ENCODE data around the gene DIP2C. TPM values are rescaled to one million over a fixed set of nuclear protein-coding genes. Genes with fewer than 3 reads are reported as not detected.

DIP2C gene
- total and polyA plus RNA-seq, 3 experiments from 2014 or later = 0.44 to 1.1 (median 0.55) TPM

DNA sequence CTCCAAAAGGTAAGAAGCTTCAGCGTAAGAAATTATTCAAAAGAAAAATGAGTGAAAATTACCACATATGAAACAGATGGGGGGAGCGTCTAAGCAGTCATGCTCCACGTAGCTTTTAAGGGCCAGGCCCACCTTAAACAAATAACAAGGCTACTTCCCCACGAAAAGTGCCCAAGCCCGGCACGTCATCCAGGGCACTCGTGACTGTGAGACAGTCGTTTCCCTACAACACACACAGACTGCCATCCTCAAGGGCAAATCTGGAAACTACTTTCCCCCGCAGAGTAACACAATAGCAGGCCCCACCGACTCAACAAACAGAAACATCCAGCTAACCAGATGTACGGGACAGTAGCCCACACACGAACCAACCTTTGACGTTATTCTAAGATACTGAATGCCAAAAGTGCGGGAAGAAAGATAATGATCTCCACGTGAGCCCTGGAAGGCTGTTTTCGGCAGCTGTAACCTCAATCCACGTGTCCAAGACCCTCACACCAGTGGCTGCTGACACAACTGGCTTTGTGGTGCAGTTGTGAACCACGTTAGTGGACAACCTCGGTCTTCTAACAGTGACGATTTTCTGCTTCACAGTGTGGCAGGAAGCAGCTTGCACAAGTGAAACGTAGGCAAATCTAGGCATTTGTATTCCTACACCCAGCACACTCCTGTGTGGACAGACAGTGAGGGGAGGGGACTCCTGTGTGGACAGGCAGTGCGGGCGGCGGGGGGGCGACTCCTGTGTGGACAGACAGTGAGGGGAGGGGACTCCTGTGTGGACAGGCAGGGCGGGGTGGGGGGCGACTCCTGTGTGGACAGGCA lies 302.5 kb downstream of the DIP2C start:
- H3K4me3 ChIP-seq (ENCODE audit: low read length) = no peak overlapping the region
- H3K4me1 Mint-ChIP-seq = peaks cover 5 to 13% (median 6%) of the 10 kb centered on the region in 3 donors
- H3K27ac Mint-ChIP-seq = peak overlapping the region in 1 of 8 donors; percentile 60
- peaks cover 0 to 8% of the 10 kb centered on the region in 2 donors for H3K27me3 Mint-ChIP-seq
- no peak for DNase-seq
- no peaks in the 10 kb centered on the region for H3K9me3 ChIP-seq (ENCODE audit: low read length)
- no peaks in the 10 kb centered on the region for H3K9me3 Mint-ChIP-seq
- peaks cover 3 to 35% (median 16%) of the 10 kb centered on the region in 3 donors for H3K36me3 Mint-ChIP-seq
- H3K4me1 ChIP-seq (ENCODE audit: insufficient read depth, low read length) = peaks cover 4% of the 10 kb centered on the region
- no peaks in the 10 kb centered on the region for H3K27me3 ChIP-seq (ENCODE audit: insufficient read depth, low read length, poor library complexity, severe bottlenecking)
- POLR2A ChIA-PET = no interaction called here
- H3K27ac ChIP-seq (ENCODE audit: low read depth, low read length) = no peak overlapping the region
- CTCF ChIA-PET = no interaction called here
- H3K36me3 ChIP-seq (ENCODE audit: insufficient read depth, low read length) = no peaks in the 10 kb centered on the region
- no peak overlapping the region for H3K4me3 Mint-ChIP-seq

DNA sequence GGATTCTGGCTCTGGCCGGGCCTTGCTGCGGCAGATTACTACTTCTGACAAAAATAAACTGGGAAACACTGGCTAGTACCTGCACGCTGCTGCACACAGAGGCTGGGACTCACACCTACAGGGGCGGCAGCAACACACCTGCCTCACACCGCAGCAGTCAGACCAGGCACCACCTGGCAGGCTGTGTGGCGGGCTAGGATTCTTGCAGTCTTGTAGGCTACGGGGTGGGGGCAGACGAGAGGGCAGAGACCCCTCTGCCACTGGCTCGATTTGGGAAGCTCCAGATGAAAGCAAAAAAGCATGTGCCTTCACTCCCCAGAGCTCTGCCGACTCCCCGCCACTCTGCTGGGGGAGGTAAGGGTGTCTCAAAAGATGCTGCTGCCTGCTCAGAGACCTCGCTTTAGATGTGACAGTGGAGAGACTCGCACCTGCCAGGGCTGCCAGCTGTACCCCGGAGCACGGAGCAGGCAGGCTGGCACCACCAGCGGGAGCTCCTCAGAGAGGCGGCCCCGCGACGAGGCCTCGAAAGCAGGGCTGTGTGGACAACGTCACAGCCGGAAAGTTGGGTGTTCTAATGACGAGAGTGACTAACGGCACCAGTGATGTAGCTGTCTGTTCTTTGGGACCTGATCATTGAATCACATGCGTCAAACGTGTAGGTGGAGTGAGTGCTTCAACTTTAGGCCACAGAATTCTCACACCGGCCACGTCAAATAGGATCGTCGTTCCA lies 303.7 kb downstream of the DIP2C start:
- Histone ChIP-seq H3K36me3 (ENCODE audit: insufficient read depth, low read length) (no peaks in the 10 kb centered on the region), H3K27ac (ENCODE audit: low read depth, low read length) (no peak overlapping the region), H3K4me3 (ENCODE audit: low read length) (no peak overlapping the region), H3K9me3 (ENCODE audit: low read length) (no peaks in the 10 kb centered on the region), H3K4me1 (ENCODE audit: insufficient read depth, low read length) (peaks cover 9% of the 10 kb centered on the region), H3K27me3 (ENCODE audit: insufficient read depth, low read length, poor library complexity, severe bottlenecking) (no peaks in the 10 kb centered on the region)
- no peak for DNase-seq
- no peak overlapping the region for H3K27ac Mint-ChIP-seq
- no peak overlapping the region for H3K4me3 Mint-ChIP-seq
- peaks cover 14 to 19% (median 17%) of the 10 kb centered on the region in 3 donors for H3K4me1 Mint-ChIP-seq
- CTCF ChIA-PET = no interaction called here
- H3K9me3 Mint-ChIP-seq = peaks cover 3 to 5% (median 3%) of the 10 kb centered on the region in 5 donors
- POLR2A ChIA-PET = no interaction called here
- peaks cover 12 to 43% (median 18%) of the 10 kb centered on the region in 3 donors for H3K36me3 Mint-ChIP-seq
- H3K27me3 Mint-ChIP-seq = peaks cover 0 to 10% of the 10 kb centered on the region in 2 donors

DNA sequence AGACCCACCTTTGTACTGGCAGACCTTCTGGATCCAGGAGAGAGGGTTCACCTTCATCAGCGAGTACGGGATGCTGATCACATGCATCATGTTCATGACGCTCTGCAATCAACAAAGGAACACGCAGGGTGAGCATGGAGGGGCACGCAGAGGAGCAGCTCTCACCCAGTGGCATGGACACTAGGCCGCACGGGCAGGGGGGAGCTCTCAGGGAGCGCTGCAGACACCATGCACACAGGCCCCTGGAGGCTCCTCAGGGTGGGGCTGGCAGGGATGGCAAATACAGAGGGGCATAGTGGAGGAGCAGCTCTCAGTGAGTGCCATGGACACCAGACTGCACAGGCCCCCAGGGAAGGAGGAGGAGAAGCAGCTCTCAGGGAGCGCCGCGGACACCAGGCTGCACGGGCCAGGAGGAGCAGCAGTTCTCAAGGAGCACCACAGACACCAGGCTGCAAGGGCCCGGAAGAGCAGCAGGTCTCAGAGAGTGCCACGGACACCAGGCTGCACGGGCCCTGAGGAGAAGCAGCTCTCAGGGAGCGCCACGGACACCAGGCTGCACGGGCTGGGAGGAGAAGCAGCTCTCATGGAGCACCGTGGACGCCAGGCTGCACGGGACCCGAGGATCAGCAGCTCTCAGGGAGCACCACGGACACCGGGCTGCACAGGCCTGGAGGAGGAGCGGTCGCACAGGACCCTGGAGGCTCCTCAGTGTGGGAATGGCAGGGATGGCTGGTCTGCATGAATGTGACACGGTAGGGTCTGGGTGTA lies 304.7 kb downstream of the DIP2C start:
- DNase-seq = no peak
- CTCF ChIA-PET = no interaction called here
- no peak overlapping the region for H3K4me3 Mint-ChIP-seq
- no peaks in the 10 kb centered on the region for H3K27me3 ChIP-seq (ENCODE audit: insufficient read depth, low read length, poor library complexity, severe bottlenecking)
- H3K27me3 Mint-ChIP-seq = peaks cover 0 to 12% of the 10 kb centered on the region in 2 donors
- peaks cover 14 to 42% (median 18%) of the 10 kb centered on the region in 3 donors for H3K36me3 Mint-ChIP-seq
- H3K4me3 ChIP-seq (ENCODE audit: low read length) = no peak overlapping the region
- H3K4me1 Mint-ChIP-seq = peaks cover 14 to 19% (median 17%) of the 10 kb centered on the region in 3 donors
- H3K27ac Mint-ChIP-seq = no peak overlapping the region
- POLR2A ChIA-PET = no interaction called here
- no peak overlapping the region for H3K27ac ChIP-seq (ENCODE audit: low read depth, low read length)
- H3K36me3 ChIP-seq (ENCODE audit: insufficient read depth, low read length) = no peaks in the 10 kb centered on the region
- H3K9me3 Mint-ChIP-seq = peaks cover 3 to 5% (median 3%) of the 10 kb centered on the region in 5 donors
- H3K9me3 ChIP-seq (ENCODE audit: low read length) = no peaks in the 10 kb centered on the region
- H3K4me1 ChIP-seq (ENCODE audit: insufficient read depth, low read length) = peaks cover 9% of the 10 kb centered on the region

DNA sequence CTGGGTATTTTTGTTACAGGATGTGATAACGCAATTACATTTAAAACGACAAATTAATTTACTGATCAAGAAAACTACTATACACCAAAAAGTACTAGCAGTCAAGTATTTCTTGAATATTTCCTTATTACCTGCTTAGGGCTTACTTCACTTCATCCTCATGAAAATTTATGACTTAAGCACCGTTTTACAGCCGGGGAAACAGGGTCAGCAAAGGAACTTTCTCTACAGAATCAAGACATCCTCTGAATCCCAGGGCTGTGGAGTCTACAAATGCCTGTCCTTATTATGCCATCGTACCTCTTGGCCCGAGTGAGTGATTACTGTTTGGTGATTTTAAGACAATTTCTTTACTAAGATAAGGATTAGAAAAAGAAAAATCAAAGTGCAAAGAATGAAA lies 305.9 kb downstream of the DIP2C start:
- ChIA-PET POLR2A (no interaction called here), CTCF (no interaction called here)
- peak overlapping the region in 1 of 7 donors; percentile 32 for H3K4me3 Mint-ChIP-seq
- Histone ChIP-seq H3K9me3 (ENCODE audit: low read length) (no peaks in the 10 kb centered on the region), H3K27ac (ENCODE audit: low read depth, low read length) (no peak overlapping the region), H3K27me3 (ENCODE audit: insufficient read depth, low read length, poor library complexity, severe bottlenecking) (no peaks in the 10 kb centered on the region), H3K4me1 (ENCODE audit: insufficient read depth, low read length) (peaks cover 9% of the 10 kb centered on the region), H3K36me3 (ENCODE audit: insufficient read depth, low read length) (no peaks in the 10 kb centered on the region), H3K4me3 (ENCODE audit: low read length) (no peak overlapping the region)
- H3K4me1 Mint-ChIP-seq = peaks cover 14 to 19% (median 17%) of the 10 kb centered on the region in 3 donors
- peaks cover 14 to 45% (median 19%) of the 10 kb centered on the region in 3 donors for H3K36me3 Mint-ChIP-seq
- H3K27me3 Mint-ChIP-seq = peaks cover 0 to 12% of the 10 kb centered on the region in 2 donors
- peaks cover 3 to 5% (median 3%) of the 10 kb centered on the region in 5 donors for H3K9me3 Mint-ChIP-seq
- H3K27ac Mint-ChIP-seq = peak overlapping the region in 2 of 8 donors; percentile 30 to 89
- DNase-seq = no peak

DNA sequence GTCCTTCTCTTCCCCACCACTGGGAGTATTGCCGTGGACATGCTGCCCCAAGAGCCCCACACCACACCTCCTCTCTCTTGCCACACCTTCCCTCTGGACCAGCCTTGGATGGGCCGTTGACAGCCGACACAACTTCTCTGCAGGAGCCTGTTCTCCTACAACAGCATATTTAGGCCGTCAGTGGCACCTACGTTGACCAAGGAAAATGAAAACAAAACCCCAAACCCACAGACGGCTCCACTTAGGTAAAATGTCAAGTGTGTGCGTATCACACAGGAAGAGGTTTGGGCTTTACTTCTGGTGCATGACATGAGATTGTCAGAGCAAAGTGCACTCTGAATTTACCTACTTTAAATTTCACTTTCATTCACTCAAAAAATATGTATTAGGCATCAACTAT lies 307.7 kb downstream of the DIP2C start:
- Histone ChIP-seq H3K4me3 (ENCODE audit: low read length) (no peak overlapping the region), H3K27me3 (ENCODE audit: insufficient read depth, low read length, poor library complexity, severe bottlenecking) (no peaks in the 10 kb centered on the region), H3K36me3 (ENCODE audit: insufficient read depth, low read length) (no peaks in the 10 kb centered on the region), H3K9me3 (ENCODE audit: low read length) (no peaks in the 10 kb centered on the region), H3K4me1 (ENCODE audit: insufficient read depth, low read length) (peaks cover 14% of the 10 kb centered on the region), H3K27ac (ENCODE audit: low read depth, low read length) (no peak overlapping the region)
- peaks cover 21 to 32% (median 25%) of the 10 kb centered on the region in 3 donors for H3K4me1 Mint-ChIP-seq
- peaks cover 0 to 7% of the 10 kb centered on the region in 2 donors for H3K27me3 Mint-ChIP-seq
- H3K36me3 Mint-ChIP-seq = peaks cover 12 to 39% (median 16%) of the 10 kb centered on the region in 3 donors
- peaks cover 3 to 5% (median 3%) of the 10 kb centered on the region in 5 donors for H3K9me3 Mint-ChIP-seq
- peak overlapping the region; percentile 0 to 80 (median 70) for H3K4me3 Mint-ChIP-seq
- ChIA-PET CTCF (no interaction called here), POLR2A (no interaction called here)
- peak in 2 of 5 donors; percentile 28 to 62 for DNase-seq
- peak overlapping the region; percentile 9 to 91 (median 81) for H3K27ac Mint-ChIP-seq

DNA sequence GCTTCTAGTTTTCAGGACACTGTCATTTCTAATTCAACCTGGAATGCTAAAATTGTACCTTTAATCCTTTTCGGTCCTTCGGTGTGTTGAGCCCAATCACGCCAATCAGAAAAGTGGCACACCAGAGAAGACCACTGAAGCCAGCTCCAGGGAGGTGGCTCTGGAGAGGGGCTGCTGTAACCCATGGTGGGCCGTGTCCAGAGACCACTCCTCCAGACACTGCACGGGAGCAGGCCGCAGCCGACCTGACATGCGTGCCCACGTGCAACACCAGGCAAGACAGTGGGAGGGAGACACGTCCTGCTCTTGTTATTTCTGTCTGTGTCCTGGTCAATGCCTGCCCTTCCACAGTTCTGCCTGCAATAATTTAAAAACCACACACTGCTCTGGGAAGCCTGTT lies 308.1 kb downstream of the DIP2C start:
- Histone ChIP-seq H3K27me3 (ENCODE audit: insufficient read depth, low read length, poor library complexity, severe bottlenecking) (no peaks in the 10 kb centered on the region), H3K9me3 (ENCODE audit: low read length) (no peaks in the 10 kb centered on the region), H3K4me3 (ENCODE audit: low read length) (no peak overlapping the region), H3K27ac (ENCODE audit: low read depth, low read length) (no peak overlapping the region), H3K36me3 (ENCODE audit: insufficient read depth, low read length) (no peaks in the 10 kb centered on the region), H3K4me1 (ENCODE audit: insufficient read depth, low read length) (peaks cover 14% of the 10 kb centered on the region)
- Mint-ChIP-seq H3K36me3 (peaks cover 10 to 34% (median 16%) of the 10 kb centered on the region in 3 donors), H3K27ac (peak overlapping the region in 7 of 8 donors; percentile 9 to 91 (median 81)), H3K4me1 (peaks cover 24 to 35% (median 25%) of the 10 kb centered on the region in 3 donors), H3K9me3 (peaks cover 3 to 5% (median 3%) of the 10 kb centered on the region in 5 donors), H3K4me3 (peak overlapping the region in 6 of 7 donors; percentile 63 to 80 (median 74)), H3K27me3 (peaks cover 0 to 7% of the 10 kb centered on the region in 2 donors)
- ChIA-PET CTCF (no interaction called here), POLR2A (no interaction called here)
- DNase-seq = no peak

DNA sequence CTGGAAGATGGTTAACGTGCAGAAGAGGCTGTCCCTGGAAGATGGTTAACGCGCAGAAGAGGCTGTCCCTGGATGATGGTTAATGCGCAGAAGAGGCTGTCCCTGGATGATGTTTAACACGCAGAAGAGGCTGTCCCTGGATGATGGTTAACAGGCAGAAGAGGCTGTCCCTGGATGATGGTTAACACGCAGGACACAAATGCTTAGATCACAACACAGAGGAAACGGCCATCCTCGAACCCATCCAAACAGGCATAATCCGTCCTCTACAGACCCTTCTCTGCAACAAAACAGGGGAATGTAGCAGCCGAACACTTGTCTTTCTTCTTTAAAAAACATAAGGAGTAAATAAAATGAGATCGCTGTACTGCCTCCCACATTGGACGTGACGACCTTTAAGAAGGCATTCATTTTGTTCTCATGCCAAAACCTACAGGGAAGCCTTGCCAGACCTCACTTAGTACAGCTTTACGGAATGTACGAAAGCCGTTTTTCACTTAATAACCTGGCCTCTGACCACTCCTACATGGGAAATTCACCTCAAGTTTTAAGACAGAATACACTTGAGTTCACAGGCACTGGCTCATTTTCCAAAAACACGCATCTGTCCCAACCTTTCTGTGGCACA lies 309.0 kb downstream of the DIP2C start:
- no peak overlapping the region for H3K4me3 Mint-ChIP-seq
- ChIA-PET POLR2A (no interaction called here), CTCF (no interaction called here)
- H3K27me3 Mint-ChIP-seq = peaks cover 0 to 4% of the 10 kb centered on the region in 2 donors
- peaks cover 14% of the 10 kb centered on the region for H3K4me1 ChIP-seq (ENCODE audit: insufficient read depth, low read length)
- DNase-seq = no peak
- H3K4me3 ChIP-seq (ENCODE audit: low read length) = no peak overlapping the region
- H3K27ac ChIP-seq (ENCODE audit: low read depth, low read length) = no peak overlapping the region
- H3K27me3 ChIP-seq (ENCODE audit: insufficient read depth, low read length, poor library complexity, severe bottlenecking) = no peaks in the 10 kb centered on the region
- H3K4me1 Mint-ChIP-seq = peaks cover 25 to 35% (median 26%) of the 10 kb centered on the region in 3 donors
- H3K27ac Mint-ChIP-seq = no peak overlapping the region
- no peaks in the 10 kb centered on the region for H3K9me3 ChIP-seq (ENCODE audit: low read length)
- peaks cover 16 to 34% (median 16%) of the 10 kb centered on the region in 3 donors for H3K36me3 Mint-ChIP-seq
- no peaks in the 10 kb centered on the region for H3K36me3 ChIP-seq (ENCODE audit: insufficient read depth, low read length)
- H3K9me3 Mint-ChIP-seq = peaks cover 3 to 5% (median 3%) of the 10 kb centered on the region in 5 donors

Measured in CD8-positive, alpha-beta memory T cell (primary cell).